TTC549 (cell line): ENCODE results near the gene OSBPL6.

Experiments
- FAIRE-seq: peaks from 2 replicates; lab custom pipeline; 2012; peaks lifted over from hg19 to GRCh38; lab: Jason Lieb, UNC

OSBPL6 gene

DNA sequence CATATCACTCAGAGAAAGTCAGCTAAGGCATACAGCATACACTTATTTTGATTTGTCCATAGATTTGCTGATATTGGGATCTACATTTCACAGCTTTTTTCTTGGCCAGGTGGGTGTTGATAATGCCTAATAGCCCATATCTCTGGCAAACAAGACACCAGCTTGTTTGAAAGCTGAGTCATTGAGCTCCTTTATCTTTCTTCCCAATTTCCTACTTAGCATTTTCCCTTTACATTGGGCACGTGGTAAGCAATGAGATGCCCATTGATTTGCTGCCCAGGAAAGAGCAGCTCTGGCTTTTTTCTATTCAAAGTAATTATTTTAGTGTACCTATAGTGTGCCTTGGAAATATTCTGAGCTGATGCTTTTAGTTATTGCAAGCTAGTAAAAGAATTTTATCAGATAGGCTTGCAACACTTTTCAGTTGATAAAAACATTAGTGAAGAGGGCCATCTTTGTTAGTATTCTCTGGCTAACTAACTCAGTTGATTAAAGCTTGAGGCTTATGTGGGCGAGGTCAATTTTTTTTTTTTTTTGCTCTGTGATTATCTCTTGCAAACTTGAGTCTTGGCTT lies 79.6 kb downstream of the OSBPL6 start:
- no peak for FAIRE-seq

DNA sequence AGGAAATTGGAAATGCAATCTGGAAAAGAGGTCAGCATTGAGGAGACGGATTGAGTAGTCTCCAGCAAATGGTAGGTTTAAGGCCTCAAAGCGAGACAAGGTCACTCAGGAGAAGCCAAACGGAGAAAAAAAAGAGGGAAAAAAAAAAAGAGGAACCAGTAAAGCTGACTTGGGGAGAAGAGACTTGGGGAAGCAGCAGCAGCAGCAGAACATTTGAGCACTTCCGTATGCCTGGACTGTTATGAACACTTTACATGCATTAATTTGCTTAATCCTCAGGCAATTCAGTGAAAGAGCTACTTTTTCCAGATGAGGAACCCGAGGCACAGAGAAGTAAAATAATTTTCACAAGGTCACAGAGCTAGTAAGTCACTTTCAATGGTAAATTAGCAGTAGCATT lies 81.3 kb downstream of the OSBPL6 start:
- FAIRE-seq: no peak

DNA sequence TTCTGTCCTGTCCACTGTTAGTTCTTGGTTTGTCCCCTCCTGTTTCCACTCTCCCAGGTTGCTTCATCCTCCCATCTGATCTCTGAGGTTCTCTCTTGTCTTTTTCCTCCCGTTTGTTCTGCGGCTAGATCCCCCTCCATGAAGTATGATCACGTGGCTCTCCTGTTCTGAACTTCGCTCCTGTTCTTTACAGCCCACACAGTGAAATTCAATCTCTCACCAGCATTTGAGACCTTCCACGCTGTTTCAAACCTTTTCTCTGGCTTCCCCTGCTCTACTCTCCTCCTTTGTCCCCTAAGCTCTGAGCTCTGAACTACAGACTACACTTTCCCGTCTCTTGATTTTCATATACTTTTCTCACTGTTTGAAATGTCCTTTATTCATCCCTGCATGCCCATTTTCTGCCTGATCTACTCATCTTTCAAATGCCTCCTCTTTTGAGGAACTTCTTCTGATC lies 83.5 kb downstream of the OSBPL6 start:
- no peak for FAIRE-seq

DNA sequence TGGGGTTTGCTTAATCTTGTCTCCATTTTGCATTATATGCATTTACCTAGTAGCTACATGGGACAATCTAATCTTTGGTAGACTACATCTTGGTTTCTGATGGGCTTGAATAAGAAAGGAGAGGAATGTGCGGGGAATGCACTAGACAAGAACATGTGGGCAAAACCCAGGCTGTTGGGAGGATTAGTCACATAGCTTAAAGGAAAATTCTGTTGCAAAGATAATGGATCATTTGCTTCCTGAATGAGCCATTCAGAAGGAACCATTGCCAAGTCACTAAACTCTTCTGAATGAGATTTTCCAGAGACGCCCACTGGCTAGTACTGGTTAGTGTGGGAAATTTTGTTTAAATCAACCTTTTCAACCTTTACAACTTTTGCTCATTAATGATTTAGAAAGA lies 84.8 kb downstream of the OSBPL6 start:
- FAIRE-seq: no peak

DNA sequence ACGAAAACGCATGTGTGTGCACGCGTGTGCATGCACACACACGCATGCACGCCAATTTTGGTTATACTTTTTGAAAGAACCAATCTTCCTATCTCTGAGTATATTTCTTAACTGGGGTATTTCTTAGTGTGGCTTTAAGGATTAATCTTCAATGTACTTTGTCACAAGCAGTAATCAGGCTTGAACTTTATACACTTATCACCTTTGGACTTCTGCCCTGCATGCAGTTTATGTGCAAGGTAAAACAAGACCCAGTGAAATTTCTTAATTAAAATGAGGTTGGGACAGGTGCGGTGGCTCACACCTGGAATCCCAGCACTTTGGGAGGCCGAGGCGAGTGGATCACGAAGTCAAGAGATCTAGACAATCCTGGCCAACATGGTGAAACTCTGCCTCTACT lies 85.3 kb downstream of the OSBPL6 start:
- no peak for FAIRE-seq

DNA sequence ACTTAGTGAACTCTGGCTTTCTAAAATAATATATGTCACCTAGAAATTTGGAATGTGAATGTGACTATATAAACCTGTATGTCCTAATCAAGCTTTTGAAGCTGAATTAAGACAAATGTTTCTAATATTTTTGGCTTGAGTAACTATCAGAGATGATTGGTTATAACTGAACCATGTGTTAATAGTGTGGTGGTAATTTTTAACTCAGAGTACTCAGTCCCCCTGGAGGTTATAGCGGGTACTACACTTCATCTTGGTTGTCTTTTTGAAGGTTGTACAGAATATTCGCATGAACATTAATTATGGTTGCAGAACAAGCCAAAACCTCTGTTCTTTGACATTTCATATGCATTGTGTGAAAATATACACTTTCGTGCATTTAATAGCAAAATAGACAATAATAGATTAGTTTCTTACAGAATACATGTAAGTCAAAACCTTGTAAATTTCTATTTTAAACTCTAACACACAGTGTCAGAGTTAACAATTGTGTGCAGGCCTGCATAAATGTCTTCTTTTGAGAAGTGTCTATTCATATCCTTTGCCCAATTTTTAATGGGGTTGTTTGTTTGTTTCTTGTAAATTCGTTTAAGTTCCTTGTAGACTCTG lies 86.0 kb downstream of the OSBPL6 start:
- peak; percentile 87 for FAIRE-seq

DNA sequence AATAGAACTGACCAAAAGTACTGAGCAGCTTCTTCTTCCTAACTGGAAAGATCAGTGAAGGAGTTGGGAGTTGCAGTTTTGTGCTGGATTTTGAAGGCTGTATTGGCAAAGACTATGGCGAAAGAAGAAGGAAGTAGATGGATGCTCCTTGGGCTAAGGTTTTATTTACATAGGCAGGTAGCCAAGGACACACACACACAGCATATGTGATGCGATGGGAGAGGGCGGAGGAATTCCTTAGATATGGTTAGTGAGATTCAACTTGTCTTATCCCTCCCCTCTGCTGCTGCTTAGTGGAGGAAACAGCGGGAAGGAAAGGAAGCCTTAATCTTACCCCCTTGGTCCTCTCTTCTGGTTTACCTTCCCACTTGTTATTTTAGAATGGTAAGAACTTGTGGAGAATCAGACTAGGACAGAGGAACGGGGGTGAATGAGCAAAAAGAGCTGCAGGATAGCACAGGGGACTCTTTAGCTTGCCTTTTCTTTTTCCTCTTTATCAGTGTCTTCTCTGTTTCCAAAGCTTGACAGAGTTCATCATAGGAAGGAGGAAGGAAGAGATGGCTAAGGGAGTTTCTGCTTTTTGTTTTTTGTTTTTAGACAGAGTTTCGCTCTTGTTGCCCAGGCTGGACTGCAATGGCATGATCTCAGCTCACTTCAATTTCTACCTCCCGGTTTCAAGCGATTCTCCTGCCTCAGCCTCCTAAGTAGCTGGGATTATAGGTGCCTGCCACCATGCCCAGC lies 87.9 kb downstream of the OSBPL6 start:
- no peak for FAIRE-seq

DNA sequence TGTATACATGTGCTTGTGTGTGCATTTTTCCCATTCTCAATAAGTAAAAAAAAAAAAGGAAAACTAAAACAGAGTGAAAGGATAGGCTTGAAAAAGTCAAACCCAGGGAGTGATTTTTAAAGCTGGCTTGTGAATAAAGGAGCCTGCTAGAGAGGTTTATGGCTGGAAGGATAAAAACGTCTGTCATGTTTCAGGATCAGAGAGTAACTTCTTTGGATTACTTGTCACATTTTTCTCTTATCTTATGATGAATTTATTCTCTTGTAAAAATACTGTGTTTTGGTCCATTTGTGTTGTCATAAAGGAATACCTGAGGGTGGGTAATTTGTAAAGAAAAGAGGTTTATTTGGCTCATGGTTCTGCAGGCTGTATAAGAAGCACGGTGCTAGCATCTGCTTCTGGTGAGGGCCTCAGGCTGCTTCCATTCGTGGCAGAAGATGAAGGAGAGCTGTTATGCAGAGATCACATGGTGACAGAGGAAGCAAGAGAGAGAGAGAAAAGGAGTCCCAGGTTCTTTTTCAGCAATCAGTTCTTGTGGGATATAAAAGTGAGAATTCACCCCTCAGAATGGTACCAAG lies 89.1 kb downstream of the OSBPL6 start:
- FAIRE-seq: no peak

DNA sequence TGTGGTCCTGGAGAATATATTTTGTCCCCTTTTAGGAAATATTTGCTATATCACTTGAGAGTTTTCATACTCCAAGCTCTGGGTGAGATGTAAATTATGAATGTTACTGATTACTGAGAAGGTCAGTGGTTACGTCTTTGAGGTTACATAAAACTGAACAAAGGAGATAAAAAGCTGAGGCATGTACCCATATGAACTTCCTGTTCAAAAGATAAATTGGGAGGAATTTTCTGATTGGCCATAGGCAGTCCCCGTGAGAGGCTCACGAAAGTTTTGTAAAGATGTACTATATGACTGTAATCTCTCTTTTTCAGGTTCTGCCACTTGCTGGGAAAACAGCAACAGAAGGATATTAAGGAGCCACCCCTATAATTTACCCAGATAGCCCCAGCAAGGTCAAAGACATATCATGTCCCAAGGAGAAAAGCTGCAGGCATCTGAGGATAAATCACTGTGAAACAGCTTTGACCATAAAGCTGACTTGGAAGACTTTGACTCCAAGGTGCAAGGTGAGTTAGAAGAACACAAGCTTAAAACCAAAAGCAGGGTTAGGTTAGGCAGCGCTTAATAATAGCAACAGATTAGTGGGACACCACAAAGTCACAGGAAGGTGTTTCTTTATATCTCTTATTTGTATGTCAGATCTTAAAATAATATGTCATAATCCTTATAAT lies 90.4 kb downstream of the OSBPL6 start:
- no peak for FAIRE-seq

DNA sequence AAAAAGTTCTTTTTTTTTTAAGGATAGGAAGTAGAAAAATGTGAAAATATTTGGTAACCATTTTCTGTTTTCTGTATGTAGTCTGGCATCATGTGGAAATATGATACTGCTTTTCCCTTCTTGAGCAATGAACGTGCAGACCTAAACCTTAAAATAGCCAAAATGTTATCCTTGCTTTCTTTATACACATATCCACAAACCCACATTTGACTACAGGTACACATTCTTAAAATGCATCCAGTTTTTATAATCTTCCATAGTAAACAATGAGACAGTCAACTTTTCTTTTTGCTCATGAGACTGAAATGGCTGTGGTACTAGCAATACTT lies 90.9 kb downstream of the OSBPL6 start:
- no peak for FAIRE-seq

DNA sequence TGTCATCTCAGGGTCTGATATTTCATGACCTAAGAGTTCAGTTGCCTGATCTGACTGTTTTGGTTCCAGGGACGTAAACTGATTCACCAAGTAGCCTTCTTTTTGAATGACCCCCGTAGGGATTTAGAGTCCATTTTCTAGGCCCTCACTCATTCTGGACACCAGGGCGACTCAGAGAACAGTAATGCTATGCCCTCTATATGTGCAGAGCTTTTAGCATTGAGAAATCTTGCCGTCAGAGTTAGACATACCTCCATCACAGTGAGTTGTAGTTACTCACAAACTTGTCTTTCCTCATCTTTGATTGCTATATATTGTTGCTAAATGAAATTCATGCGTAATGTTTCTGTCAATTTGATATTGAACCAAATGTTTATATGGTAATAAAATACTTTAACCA lies 92.3 kb downstream of the OSBPL6 start:
- FAIRE-seq: no peak

DNA sequence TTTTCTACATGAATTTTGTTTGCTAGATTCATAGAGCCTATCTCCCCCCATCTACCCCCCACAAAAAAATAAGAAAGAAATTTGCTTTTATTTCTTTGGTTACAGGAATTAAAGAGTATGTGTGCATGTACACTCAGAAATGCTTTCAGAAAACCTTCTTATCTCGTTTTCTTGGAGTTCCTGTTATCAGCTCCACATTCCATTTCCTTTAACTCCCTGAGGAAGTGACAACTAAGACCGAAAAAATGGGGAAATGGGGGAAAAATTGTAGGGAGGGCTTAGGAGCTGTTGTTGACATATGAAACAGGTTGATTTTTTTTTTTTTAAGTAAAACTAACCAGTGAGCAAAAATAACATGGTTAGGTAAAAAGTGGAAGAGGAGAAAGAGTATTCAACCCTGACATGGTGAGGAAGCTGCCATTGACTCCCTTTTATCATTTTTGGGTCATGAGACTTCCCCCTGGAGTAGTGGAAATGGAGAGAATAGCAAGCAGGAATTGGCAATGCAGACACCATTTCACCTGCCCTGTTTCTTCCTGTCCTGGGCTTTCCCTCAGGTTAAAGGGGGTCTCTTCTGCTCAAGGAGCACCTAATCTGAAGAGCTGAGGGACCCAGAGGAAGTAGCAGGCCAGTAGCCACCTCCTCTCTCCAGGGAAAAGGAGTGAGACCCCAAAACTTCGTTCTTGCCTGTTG lies 93.5 kb downstream of the OSBPL6 start:
- FAIRE-seq: no peak

DNA sequence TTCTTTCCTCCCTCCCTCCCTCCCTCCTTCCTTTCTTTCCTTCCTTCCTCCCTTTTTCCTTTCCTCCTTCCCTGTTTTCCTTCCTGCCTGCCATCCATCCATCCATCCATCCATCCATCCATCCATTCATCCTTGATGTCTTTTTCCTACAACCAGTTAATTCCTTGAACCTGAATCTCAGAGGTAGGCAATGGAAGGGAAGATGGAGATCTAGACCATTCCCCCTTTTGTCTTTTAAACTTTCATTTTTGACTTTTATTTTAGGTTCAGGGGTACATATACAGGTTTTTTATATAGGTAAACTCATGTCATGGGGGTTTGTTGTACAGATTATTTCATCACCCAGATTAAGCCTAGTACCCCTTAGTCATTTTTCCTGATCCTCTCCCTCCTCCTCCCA lies 97.4 kb downstream of the OSBPL6 start:
- no peak for FAIRE-seq

DNA sequence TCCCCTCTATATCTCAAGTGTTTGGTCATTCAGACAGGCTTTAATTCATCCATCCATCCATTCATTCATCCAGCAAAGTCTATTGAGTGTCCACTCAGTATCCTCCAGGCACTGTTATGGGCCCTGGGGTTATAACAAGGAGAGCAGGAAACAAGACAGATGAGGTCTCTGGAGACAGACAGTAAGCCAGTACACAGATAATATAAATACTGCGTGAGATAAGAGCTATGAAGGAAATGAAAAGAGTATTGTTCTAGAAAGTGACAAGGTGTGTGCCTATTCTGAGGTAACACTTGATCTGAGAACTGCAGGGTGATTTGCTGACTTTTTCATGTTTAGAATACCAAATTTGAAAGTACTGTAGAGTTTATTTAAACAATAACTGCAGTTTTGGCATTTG lies 98.3 kb downstream of the OSBPL6 start:
- FAIRE-seq: no peak

DNA sequence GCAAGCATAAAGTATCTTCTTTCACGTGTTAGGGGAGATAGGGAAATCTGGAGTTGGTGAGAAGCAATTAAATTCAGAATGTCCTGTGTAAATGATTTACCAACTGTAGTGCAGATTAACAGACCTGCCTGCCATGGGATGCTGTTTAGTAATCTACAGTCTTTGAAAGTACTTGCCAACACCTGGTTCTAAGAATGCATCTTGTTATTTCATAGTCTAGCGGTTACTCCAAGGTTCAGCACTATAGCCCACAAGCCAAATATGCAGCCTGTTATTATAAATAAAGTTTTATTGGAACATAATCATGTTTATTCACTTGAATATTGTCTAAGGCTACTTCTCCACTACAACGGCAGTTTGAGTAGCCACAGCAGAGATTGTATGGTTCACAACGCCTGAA lies 100.8 kb downstream of the OSBPL6 start:
- no peak for FAIRE-seq

DNA sequence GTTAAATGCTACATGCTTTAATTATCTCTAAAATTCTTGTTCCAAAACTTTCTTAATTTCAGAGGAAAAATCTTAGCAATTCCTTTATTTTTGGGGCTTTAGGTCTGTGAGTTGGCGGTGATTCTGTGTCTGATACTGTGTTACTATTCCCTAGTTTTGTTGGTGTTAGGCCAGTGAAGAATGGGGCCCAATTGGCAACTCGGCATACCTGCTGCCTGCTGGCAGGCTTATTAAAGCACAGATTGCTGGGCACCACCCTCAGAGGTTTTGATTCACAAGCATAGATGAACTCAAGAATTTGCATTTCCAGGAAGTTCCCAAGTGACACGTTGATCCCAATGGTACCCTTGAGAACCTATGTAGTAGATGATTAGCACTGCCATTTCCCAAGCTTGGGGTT lies 101.6 kb downstream of the OSBPL6 start:
- FAIRE-seq: no peak

DNA sequence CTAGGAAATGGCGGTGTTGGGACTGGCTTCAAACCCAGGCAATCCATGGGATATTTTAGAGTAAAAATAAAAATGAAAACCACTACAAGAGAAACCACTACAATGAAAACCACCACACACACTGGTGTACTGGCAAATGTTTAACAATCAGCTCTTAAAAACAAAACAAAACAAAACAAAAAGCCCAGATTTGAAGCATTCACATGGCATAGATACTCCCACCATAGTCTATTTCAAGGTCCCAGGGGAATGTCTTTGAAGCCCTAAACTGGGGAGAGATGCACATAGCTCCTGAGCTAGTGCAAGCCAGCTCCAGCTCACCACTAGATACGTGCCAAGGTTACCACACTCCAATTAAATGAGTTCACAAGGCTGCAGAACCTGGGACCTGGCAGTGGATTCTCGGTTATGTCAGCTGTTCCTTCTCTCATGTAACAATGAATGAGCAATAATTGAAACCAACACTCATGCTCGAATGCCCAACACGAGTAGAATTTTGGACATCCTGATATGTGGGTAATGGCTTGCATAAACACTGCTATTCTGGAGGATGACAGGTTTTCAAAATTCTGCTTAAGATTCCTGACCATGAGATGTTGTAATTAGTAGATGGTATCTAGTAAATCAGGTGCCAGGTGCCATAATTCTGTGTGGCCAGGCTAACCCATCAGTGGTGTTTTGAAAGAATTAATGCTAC lies 102.2 kb downstream of the OSBPL6 start:
- no peak for FAIRE-seq

DNA sequence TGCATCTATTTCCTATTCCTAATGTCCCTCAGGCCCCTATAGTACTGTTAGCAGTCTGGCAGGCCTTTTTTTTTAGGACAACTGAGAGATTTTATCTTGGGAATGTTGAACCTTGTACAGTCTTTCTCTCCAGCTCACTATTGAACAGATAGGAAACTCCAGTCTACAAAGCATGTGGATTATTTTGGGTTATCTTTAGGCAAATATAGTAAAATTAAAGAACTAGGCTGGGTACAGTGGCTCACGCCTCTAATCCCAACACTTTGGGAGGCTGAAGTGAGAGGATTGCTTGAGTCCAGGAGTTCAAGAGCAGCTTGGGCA lies 102.7 kb downstream of the OSBPL6 start:
- FAIRE-seq: no peak

DNA sequence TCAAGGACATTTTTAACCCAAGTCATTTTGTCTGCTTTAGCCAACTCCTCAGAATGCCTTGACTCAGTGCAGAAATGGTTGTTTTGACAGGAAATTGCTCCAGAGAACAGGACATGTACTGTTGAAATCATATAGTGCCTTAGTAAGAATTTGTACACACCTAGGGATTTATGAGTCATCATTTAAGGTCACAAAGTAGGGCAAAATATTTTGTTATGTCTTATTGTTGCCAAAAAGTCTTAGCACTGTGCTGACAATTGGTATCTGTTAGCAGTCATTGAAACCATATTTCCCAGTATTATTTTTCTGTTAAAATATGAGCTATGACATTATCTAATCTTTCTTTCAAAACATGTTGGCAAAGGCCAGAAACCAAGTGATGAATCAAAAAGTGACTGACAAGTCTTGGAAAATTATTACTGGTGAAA lies 104.5 kb downstream of the OSBPL6 start:
- FAIRE-seq: no peak

DNA sequence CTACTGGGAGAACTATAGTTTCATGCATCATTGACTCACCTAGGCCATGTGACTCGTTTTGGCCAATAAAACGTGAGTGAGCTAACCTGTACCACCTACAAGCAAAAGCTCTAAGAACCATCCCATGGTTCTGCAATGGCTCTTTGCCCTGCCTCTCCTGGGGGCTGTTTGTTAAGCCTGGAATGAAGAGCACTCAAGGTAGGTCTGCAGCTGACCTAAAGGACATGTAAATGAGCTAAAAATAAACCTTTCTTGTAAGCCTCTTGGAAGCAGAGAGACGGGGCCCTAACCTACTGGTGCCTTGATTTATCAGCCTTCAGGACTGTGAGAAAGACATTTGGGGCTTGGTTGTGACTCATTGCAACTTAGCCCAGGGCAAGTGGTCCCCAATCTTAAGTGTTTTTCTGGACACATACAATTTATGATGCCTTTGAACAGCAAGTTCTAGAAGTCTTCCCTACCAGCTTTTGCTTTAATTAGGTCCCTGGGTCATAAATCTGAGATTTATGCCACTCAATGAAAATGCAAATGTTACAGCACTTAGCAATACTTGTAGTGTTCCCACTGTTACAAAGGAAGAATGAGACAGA lies 107.4 kb downstream of the OSBPL6 start:
- no peak for FAIRE-seq

DNA sequence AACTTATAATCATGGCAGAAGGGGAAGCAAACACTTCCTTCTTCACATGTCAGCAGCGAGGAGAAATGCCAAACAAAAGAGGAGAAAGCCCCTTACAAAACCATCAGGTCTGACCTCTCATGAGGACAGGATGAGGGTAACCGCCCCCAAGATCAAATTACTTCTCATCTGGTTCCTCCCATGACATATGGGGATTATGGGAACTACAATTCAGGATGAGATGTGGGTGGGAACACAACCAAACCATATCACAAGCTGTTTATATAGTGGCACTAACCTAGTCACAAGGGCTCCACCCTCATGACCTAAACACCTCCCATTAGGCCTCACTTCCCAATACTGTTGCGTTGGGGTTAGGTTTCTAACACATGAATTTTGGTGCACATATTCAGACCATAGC lies 110.0 kb downstream of the OSBPL6 start:
- no peak for FAIRE-seq
